Ovary (tissue), 3 donors: Measurements from ENCODE around the gene SCN1A.

ENCODE experiments used
- POLR2A ChIP-seq: fragments of 450-650 bp; IDR thresholded peaks from one replicate; pipeline ENCODE4 v1.6.1; 2017; ENCODE audit warnings: antibody characterized with exemption, mild to moderate bottlenecking, moderate library complexity
- TF ChIP-seq, protein P1 (sequence below), 3 donors: fragments of 450-650 bp in 2 of 3; fragments of 200-600 bp in 1 of 3; IDR thresholded peaks; one replicate each; pipeline versions ENCODE4 v1.5.1 to v1.8.0; 2016 to 2022; ENCODE audit warnings: antibody characterized with exemption in 3 of 3, mild to moderate bottlenecking in 1 of 3
- donor health status: DM: no; HTN: no; CAD: no.

DNA sequence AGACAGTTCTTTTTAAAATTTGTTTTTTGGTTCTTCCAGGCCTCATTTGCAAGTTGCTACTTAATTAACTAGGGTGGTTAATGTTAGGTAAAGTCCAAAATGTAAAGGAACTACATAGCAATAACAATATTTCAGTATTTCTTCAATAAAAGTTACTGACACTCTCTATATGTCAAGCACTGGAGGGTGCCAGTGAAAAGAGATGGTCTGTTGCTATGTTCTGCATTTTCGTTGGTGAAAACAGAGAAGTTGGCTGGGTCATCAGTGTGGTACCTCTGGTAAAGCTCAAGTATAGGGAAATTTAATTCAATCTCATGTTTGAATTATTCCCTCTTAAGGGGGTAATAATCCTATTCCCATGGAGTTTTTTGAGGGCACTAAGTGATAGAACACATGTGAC, 16.3 kb upstream of the SCN1A start:
- TF ChIP-seq, protein P1, sequence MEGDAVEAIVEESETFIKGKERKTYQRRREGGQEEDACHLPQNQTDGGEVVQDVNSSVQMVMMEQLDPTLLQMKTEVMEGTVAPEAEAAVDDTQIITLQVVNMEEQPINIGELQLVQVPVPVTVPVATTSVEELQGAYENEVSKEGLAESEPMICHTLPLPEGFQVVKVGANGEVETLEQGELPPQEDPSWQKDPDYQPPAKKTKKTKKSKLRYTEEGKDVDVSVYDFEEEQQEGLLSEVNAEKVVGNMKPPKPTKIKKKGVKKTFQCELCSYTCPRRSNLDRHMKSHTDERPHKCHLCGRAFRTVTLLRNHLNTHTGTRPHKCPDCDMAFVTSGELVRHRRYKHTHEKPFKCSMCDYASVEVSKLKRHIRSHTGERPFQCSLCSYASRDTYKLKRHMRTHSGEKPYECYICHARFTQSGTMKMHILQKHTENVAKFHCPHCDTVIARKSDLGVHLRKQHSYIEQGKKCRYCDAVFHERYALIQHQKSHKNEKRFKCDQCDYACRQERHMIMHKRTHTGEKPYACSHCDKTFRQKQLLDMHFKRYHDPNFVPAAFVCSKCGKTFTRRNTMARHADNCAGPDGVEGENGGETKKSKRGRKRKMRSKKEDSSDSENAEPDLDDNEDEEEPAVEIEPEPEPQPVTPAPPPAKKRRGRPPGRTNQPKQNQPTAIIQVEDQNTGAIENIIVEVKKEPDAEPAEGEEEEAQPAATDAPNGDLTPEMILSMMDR (IDR thresholded peaks at IDR 0.05), result no peak
- TF ChIP-seq POLR2A, result no peak
